ENCODE measurements around the gene MLXIP.

DNA sequence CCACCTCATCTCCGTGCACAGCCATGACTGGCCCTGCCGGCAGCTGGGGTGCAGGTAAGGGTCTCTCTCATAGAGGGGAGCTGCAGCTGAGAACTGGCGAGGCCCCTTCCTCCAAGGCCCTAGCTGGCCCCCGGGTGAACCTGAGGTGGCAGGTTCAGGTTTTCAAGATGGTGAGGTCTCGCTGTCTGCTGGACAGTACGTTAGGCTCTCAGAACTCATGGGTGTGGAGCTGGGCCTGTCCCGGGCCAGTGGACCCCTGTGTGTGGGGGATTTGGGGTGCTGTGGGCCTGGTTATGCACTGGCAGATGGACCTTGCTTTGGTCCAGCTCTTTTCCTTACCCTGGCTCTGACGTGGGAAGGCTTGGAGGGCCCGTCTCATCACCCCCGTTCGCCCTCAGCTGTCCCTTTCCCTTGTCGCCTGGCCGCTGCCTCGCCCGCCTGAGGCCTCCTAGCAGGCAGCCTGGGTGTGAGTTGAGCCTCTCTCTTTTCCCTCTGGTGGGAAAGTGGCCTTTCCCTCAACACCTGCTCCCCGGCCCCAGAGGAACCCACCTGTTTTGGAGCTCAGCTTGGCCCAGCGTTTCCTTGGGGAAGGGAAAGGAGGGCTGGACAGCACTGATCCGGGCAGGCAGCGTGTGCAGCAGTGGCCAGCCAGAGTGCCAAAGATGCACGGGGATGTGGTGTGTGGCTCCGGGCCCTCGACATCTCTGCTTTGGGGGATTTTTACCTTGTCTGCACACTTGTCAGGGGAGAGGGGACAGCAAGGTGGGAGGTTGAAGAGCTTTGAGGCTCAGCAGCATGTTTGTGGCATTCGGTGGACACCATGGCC, 67.2 kb downstream of the MLXIP start:
- TF ChIP-seq, protein P1, sequence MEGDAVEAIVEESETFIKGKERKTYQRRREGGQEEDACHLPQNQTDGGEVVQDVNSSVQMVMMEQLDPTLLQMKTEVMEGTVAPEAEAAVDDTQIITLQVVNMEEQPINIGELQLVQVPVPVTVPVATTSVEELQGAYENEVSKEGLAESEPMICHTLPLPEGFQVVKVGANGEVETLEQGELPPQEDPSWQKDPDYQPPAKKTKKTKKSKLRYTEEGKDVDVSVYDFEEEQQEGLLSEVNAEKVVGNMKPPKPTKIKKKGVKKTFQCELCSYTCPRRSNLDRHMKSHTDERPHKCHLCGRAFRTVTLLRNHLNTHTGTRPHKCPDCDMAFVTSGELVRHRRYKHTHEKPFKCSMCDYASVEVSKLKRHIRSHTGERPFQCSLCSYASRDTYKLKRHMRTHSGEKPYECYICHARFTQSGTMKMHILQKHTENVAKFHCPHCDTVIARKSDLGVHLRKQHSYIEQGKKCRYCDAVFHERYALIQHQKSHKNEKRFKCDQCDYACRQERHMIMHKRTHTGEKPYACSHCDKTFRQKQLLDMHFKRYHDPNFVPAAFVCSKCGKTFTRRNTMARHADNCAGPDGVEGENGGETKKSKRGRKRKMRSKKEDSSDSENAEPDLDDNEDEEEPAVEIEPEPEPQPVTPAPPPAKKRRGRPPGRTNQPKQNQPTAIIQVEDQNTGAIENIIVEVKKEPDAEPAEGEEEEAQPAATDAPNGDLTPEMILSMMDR (IDR thresholded peaks at IDR 0.05; ENCODE audit: insufficient read depth, low read length, poor library complexity, severe bottlenecking) = no peak
- no peak for TF ChIP-seq EZH2phosphoT487 (conservative IDR thresholded peaks at IDR 0.05; ENCODE audit: low read length)
